Mesothelial cell of epicardium (in vitro differentiated cells): ENCODE measurements around the gene RRM2. TPM values are rescaled to one million over a fixed set of nuclear protein-coding genes. Genes with fewer than 3 reads are reported as not detected.

Experiments
- DNase-seq, 2 experiments: peaks; one replicate each; pipeline ENCODE4 v3.0.0; 2021; ENCODE audit warnings: low spot score in 2 of 2; ENCODE audit not compliant: unreplicated experiment in 2 of 2
- H3K27ac Mint-ChIP-seq: 2 replicates; pipeline ENCODE4 v1.8.0; 2021; ENCODE audit warnings: mixed read lengths
- H3K27me3 Mint-ChIP-seq: 2 replicates; pipeline ENCODE4 v1.8.0; 2021; ENCODE audit warnings: low read depth, mixed read lengths
- H3K36me3 Mint-ChIP-seq: 2 replicates; pipeline ENCODE4 v1.8.0; 2021; ENCODE audit warnings: mixed read lengths
- H3K4me1 Mint-ChIP-seq: 2 replicates; pipeline ENCODE4 v1.8.0; 2021; ENCODE audit warnings: mixed read lengths
- H3K4me3 Mint-ChIP-seq: 2 replicates; pipeline ENCODE4 v1.8.0; 2021; ENCODE audit warnings: mild to moderate bottlenecking, moderate library complexity, mixed read lengths
- H3K9me3 Mint-ChIP-seq: 2 replicates; pipeline ENCODE4 v1.8.0; 2021; ENCODE audit warnings: mixed read lengths
- total RNA-seq: library from RNA; stranded (reverse); gene quantifications from 3 replicates; pipeline ENCODE4 v1.2.1, GENCODE V29; 2021
- TF ChIP-seq, protein P1 (sequence below): fragments of 200-600 bp; sonication (generic); IDR thresholded peaks from one replicate; pipeline ENCODE4 v1.5.0; 2021; ENCODE audit warnings: antibody characterized with exemption; ENCODE audit not compliant: unreplicated experiment

Gene RRM2
- total RNA-seq, 1 donor from 2014 or later: 30.8 TPM

GRCh38 chr2:10175441-10175840, 52.9 kb downstream of the RRM2 start:
- Mint-ChIP-seq H3K9me3 (no peaks in the 10 kb centered on the region), H3K4me3 (no peak overlapping the region), H3K27ac (no peak overlapping the region), H3K4me1 (peaks cover 25% of the 10 kb centered on the region), H3K36me3 (no peaks in the 10 kb centered on the region), H3K27me3 (no peaks in the 10 kb centered on the region)
- TF ChIP-seq, protein P1, sequence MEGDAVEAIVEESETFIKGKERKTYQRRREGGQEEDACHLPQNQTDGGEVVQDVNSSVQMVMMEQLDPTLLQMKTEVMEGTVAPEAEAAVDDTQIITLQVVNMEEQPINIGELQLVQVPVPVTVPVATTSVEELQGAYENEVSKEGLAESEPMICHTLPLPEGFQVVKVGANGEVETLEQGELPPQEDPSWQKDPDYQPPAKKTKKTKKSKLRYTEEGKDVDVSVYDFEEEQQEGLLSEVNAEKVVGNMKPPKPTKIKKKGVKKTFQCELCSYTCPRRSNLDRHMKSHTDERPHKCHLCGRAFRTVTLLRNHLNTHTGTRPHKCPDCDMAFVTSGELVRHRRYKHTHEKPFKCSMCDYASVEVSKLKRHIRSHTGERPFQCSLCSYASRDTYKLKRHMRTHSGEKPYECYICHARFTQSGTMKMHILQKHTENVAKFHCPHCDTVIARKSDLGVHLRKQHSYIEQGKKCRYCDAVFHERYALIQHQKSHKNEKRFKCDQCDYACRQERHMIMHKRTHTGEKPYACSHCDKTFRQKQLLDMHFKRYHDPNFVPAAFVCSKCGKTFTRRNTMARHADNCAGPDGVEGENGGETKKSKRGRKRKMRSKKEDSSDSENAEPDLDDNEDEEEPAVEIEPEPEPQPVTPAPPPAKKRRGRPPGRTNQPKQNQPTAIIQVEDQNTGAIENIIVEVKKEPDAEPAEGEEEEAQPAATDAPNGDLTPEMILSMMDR: no peak
- no peak for DNase-seq

DNA sequence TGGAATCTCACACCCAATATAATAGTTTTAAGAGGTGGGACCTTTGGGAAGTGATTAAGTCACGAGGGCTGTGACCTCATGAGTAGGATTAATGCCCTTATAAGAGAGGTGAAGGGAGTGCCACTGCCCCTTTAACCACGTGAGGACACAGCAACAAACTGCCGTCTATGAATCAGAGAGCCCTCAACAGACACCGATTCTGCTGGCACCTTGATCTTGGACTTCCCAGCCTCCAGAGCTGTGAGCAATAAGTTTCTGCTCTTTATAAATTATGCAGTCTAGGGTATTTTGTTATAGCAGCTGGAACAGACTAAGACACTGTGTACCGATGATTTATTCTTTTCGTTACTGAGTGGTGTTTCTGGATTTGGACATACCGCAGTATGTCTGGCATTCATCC, 56.2 kb downstream of the RRM2 start:
- TF ChIP-seq, protein P1: no peak
- H3K4me3 Mint-ChIP-seq: no peak overlapping the region
- no peaks in the 10 kb centered on the region for H3K36me3 Mint-ChIP-seq
- DNase-seq: no peak
- H3K27ac Mint-ChIP-seq: no peak overlapping the region
- no peaks in the 10 kb centered on the region for H3K4me1 Mint-ChIP-seq
- H3K27me3 Mint-ChIP-seq: no peaks in the 10 kb centered on the region
- no peaks in the 10 kb centered on the region for H3K9me3 Mint-ChIP-seq

GRCh38 chr2:10179422-10179821, 56.9 kb downstream of the RRM2 start:
- Mint-ChIP-seq H3K4me1 (no peaks in the 10 kb centered on the region), H3K27me3 (no peaks in the 10 kb centered on the region), H3K36me3 (no peaks in the 10 kb centered on the region), H3K4me3 (no peak overlapping the region), H3K9me3 (no peaks in the 10 kb centered on the region), H3K27ac (no peak overlapping the region)
- TF ChIP-seq, protein P1: no peak
- DNase-seq: no peak

DNA sequence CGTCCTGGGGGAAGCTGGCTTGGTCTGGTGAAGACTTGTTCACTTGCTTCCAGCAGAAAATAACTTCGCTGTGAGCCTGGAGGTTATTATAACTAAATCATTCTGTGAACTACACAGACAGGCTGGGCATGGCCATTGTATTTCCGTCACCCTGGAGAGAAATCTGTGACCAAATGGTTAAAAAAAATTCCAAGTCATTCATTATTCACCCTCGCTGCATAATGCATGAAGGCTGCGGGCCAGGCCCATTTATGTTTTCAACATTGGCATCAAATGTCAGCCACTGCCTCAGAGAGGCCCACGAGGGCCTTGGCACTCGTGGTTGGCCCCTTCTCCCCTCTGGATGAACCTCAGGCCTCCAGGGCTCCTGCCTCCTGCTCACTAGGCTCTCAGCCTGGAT, 57.7 kb downstream of the RRM2 start:
- Mint-ChIP-seq H3K27me3 (no peaks in the 10 kb centered on the region), H3K4me1 (no peaks in the 10 kb centered on the region), H3K9me3 (no peaks in the 10 kb centered on the region), H3K27ac (no peak overlapping the region), H3K36me3 (no peaks in the 10 kb centered on the region), H3K4me3 (no peak overlapping the region)
- DNase-seq: no peak
- TF ChIP-seq, protein P1: no peak

Other genes starting within 250 kb of the RRM2 start
- 8.2 to 10.4 TPM (median 9.7 TPM) in 3 replicates for gene GRHL1, start 171.0 kb upstream of the RRM2 start, total RNA-seq
- gene KLF11, start 79.2 kb upstream of the RRM2 start, total RNA-seq: 14.0 to 15.8 TPM (median 14.5 TPM) in 3 replicates
- 1.3 to 1.4 TPM (median 1.3 TPM) in 3 replicates for gene CYS1, start 42.3 kb upstream of the RRM2 start, total RNA-seq
- gene HPCAL1, start 180.2 kb downstream of the RRM2 start, total RNA-seq: 17.4 to 20.0 TPM (median 17.5 TPM) in 3 replicates